Central memory CD8-positive, alpha-beta T cell (primary cell): ENCODE results near the gene TBC1D22A.

Source experiments
- ATAC-seq: fragments of 150-1000 bp; cut with Tn5 transposase; replicated peaks from 2 replicates; pipeline ENCODE4 v1.10.0; 2022; ENCODE audit warnings: mild to moderate bottlenecking, moderate FRiP score, moderate number of reproducible peaks; ENCODE audit not compliant: poor library complexity, severe bottlenecking; ENCODE audit errors: extremely low read depth
- DNase-seq, 2 donors: peaks; one replicate each; pipeline ENCODE4 v3.0.0; 2021; ENCODE audit warnings: low spot score in 2 of 2
- H3K27ac Mint-ChIP-seq: one replicate; pipeline ENCODE4 v1.8.0; 2022; ENCODE audit warnings: low read depth, mild to moderate bottlenecking, moderate library complexity, mixed read lengths
- H3K27me3 Mint-ChIP-seq: one replicate; pipeline ENCODE4 v1.8.0; 2022; ENCODE audit warnings: mixed read lengths
- H3K36me3 Mint-ChIP-seq: one replicate; pipeline ENCODE4 v1.8.0; 2022; ENCODE audit warnings: mild to moderate bottlenecking, moderate library complexity, mixed read lengths; ENCODE audit not compliant: insufficient read depth
- H3K4me1 Mint-ChIP-seq: one replicate; pipeline ENCODE4 v1.8.0; 2022; ENCODE audit warnings: mixed read lengths
- H3K4me3 Mint-ChIP-seq: one replicate; pipeline ENCODE4 v1.8.0; 2022; ENCODE audit warnings: mild to moderate bottlenecking, moderate library complexity, mixed read lengths
- H3K9me3 Mint-ChIP-seq: one replicate; pipeline ENCODE4 v1.8.0; 2022; ENCODE audit warnings: mixed read lengths

The TBC1D22A gene

GRCh38 chr22:46739094-46739870 lies 23.2 kb upstream of the TBC1D22A start:
- DNase-seq = peak; percentile 46 to 69
- Mint-ChIP-seq H3K27ac (peak overlapping the region; percentile 74), H3K36me3 (peaks cover 23% of the 10 kb centered on the region), H3K9me3 (no peaks in the 10 kb centered on the region), H3K4me3 (peak overlapping the region; percentile 98), H3K4me1 (peaks cover 42% of the 10 kb centered on the region), H3K27me3 (no peaks in the 10 kb centered on the region)
- ATAC-seq = peak; percentile 57

- Mint-ChIP-seq H3K4me3 (no peak overlapping the region), H3K27ac (peak overlapping the region; percentile 73), H3K4me1 (peaks cover 24% of the 10 kb centered on the region), H3K9me3 (no peaks in the 10 kb centered on the region), H3K27me3 (no peaks in the 10 kb centered on the region), H3K36me3 (peaks cover 12% of the 10 kb centered on the region)
- ATAC-seq (no peak), DNase-seq (no peak)
Observed at GRCh38 chr22:46740910-46741780, 21.3 kb upstream of the TBC1D22A start.

- Mint-ChIP-seq H3K4me3 (no peak overlapping the region), H3K27ac (peak overlapping the region; percentile 73)
- no peak for ATAC-seq
Observed at GRCh38 chr22:46741974-46742519, 20.4 kb upstream of the TBC1D22A start.

GRCh38 chr22:46742576-46743221 lies 19.8 kb upstream of the TBC1D22A start:
- Mint-ChIP-seq H3K4me1 (peaks cover 10% of the 10 kb centered on the region), H3K9me3 (no peaks in the 10 kb centered on the region), H3K27ac (no peak overlapping the region), H3K27me3 (no peaks in the 10 kb centered on the region), H3K36me3 (peaks cover 4% of the 10 kb centered on the region), H3K4me3 (no peak overlapping the region)
- DNase-seq (no peak), ATAC-seq (no peak)

More at GRCh38 chr22:46741974-46742519, 20.4 kb upstream of the TBC1D22A start:
- peaks cover 8% of the 10 kb centered on the region for H3K36me3 Mint-ChIP-seq
- H3K9me3 Mint-ChIP-seq = no peaks in the 10 kb centered on the region
- DNase-seq = no peak
- H3K27me3 Mint-ChIP-seq = no peaks in the 10 kb centered on the region
- peaks cover 15% of the 10 kb centered on the region for H3K4me1 Mint-ChIP-seq

- Mint-ChIP-seq H3K36me3 (peaks cover 5% of the 10 kb centered on the region), H3K9me3 (no peaks in the 10 kb centered on the region), H3K27ac (no peak overlapping the region), H3K4me3 (no peak overlapping the region), H3K27me3 (no peaks in the 10 kb centered on the region), H3K4me1 (peaks cover 11% of the 10 kb centered on the region)
- ATAC-seq (no peak), DNase-seq (no peak)
Observed at GRCh38 chr22:46744581-46744980, 17.9 kb upstream of the TBC1D22A start.

GRCh38 chr22:46746192-46746591 lies 16.3 kb upstream of the TBC1D22A start:
- Mint-ChIP-seq H3K27ac (no peak overlapping the region), H3K36me3 (peaks cover 6% of the 10 kb centered on the region), H3K4me3 (no peak overlapping the region), H3K27me3 (no peaks in the 10 kb centered on the region), H3K9me3 (no peaks in the 10 kb centered on the region), H3K4me1 (peaks cover 26% of the 10 kb centered on the region)
- DNase-seq = no peak
- no peak for ATAC-seq

- H3K27me3 Mint-ChIP-seq = no peaks in the 10 kb centered on the region
- H3K36me3 Mint-ChIP-seq = peaks cover 6% of the 10 kb centered on the region
- DNase-seq (no peak), ATAC-seq (no peak)
- H3K4me1 Mint-ChIP-seq = peaks cover 29% of the 10 kb centered on the region
- no peak overlapping the region for H3K4me3 Mint-ChIP-seq
- H3K9me3 Mint-ChIP-seq = no peaks in the 10 kb centered on the region
- H3K27ac Mint-ChIP-seq = no peak overlapping the region
Observed at GRCh38 chr22:46746620-46747019, 15.8 kb upstream of the TBC1D22A start.

GRCh38 chr22:46747646-46748045 lies 14.8 kb upstream of the TBC1D22A start:
- no peaks in the 10 kb centered on the region for H3K27me3 Mint-ChIP-seq
- peaks cover 29% of the 10 kb centered on the region for H3K4me1 Mint-ChIP-seq
- H3K4me3 Mint-ChIP-seq = no peak overlapping the region
- H3K27ac Mint-ChIP-seq = no peak overlapping the region
- H3K9me3 Mint-ChIP-seq = no peaks in the 10 kb centered on the region
- no peak for DNase-seq
- H3K36me3 Mint-ChIP-seq = peaks cover 6% of the 10 kb centered on the region
- no peak for ATAC-seq

- Mint-ChIP-seq H3K27ac (peak overlapping the region; percentile 97), H3K4me3 (peak overlapping the region; percentile 70), H3K36me3 (peaks cover 6% of the 10 kb centered on the region), H3K27me3 (no peaks in the 10 kb centered on the region), H3K9me3 (no peaks in the 10 kb centered on the region), H3K4me1 (peaks cover 29% of the 10 kb centered on the region)
- DNase-seq = no peak
- ATAC-seq = no peak
Observed at GRCh38 chr22:46748206-46748907, 14.1 kb upstream of the TBC1D22A start.

GRCh38 chr22:46748908-46749675 lies 13.4 kb upstream of the TBC1D22A start:
- no peaks in the 10 kb centered on the region for H3K9me3 Mint-ChIP-seq
- H3K4me1 Mint-ChIP-seq = peaks cover 29% of the 10 kb centered on the region
- peak overlapping the region; percentile 97 for H3K27ac Mint-ChIP-seq
- DNase-seq (peak; percentile 28 to 67), ATAC-seq (peak; percentile 98)
- peaks cover 6% of the 10 kb centered on the region for H3K36me3 Mint-ChIP-seq
- H3K4me3 Mint-ChIP-seq = peak overlapping the region; percentile 70
- H3K27me3 Mint-ChIP-seq = no peaks in the 10 kb centered on the region

GRCh38 chr22:46749682-46750529 lies 12.5 kb upstream of the TBC1D22A start:
- DNase-seq = no peak
- no peak for ATAC-seq
- peak overlapping the region; percentile 70 for H3K4me3 Mint-ChIP-seq
- H3K27me3 Mint-ChIP-seq = no peaks in the 10 kb centered on the region
- H3K36me3 Mint-ChIP-seq = peaks cover 6% of the 10 kb centered on the region
- peaks cover 29% of the 10 kb centered on the region for H3K4me1 Mint-ChIP-seq
- no peaks in the 10 kb centered on the region for H3K9me3 Mint-ChIP-seq
- H3K27ac Mint-ChIP-seq = peak overlapping the region; percentile 97
